ENCODE data around the gene WDR90.

WDR90 gene

GRCh38 chr16:631808-632358, 17.3 kb upstream of the WDR90 start:
- Histone ChIP-seq H3K56ac (ENCODE audit: low read length) (no peak overlapping the region), H3K36me3 (ENCODE audit: control insufficient read depth, insufficient read depth, low read length) (no peaks in the 10 kb centered on the region), H3K4ac (ENCODE audit: low read depth, low read length) (no peak overlapping the region), H3K4me3 (ENCODE audit: low read length) (no peak overlapping the region), H4K8ac (ENCODE audit: low read depth, low read length) (no peak overlapping the region), H4K5ac (ENCODE audit: low read length) (no peak overlapping the region), H3K27ac (ENCODE audit: low read depth, low read length) (no peak overlapping the region), H2BK5ac (ENCODE audit: low read length) (no peak overlapping the region), H3K79me1 (ENCODE audit: low read length) (peaks cover 2% of the 10 kb centered on the region), H2BK120ac (ENCODE audit: low read depth, low read length) (no peak overlapping the region), H3K4me2 (ENCODE audit: low read length) (no peak overlapping the region), H3K27me3 (ENCODE audit: insufficient read depth, low read length, poor library complexity) (no peaks in the 10 kb centered on the region), H3K18ac (ENCODE audit: low read length) (no peak overlapping the region), H3K9ac (ENCODE audit: low read length) (no peak overlapping the region), H3K4me1 (ENCODE audit: control insufficient read depth, low read depth, low read length) (peaks cover 6% of the 10 kb centered on the region), H3K23ac (ENCODE audit: low read length) (no peak overlapping the region), H2AK5ac (ENCODE audit: low read length) (no peak overlapping the region), H3K79me2 (ENCODE audit: control insufficient read depth, insufficient read depth, low read length) (no peaks in the 10 kb centered on the region), H2BK15ac (replicated peaks; ENCODE audit: low read depth) (no peak overlapping the region)
- DNase-seq: no peak
- WGBS (ENCODE audit: extremely low coverage, insufficient coverage, low lambda C conversion rate): no CpG with 5 or more reads among the region's 9 CpGs

- no peaks in the 10 kb centered on the region for H3K27me3 ChIP-seq (ENCODE audit: insufficient read depth, low read length, poor library complexity)
- H3K4ac ChIP-seq (ENCODE audit: low read depth, low read length): no peak overlapping the region
- H4K8ac ChIP-seq (ENCODE audit: low read depth, low read length): no peak overlapping the region
- peaks cover 8% of the 10 kb centered on the region for H3K4me1 ChIP-seq (ENCODE audit: control insufficient read depth, low read depth, low read length)
- no peak overlapping the region for H4K5ac ChIP-seq (ENCODE audit: low read length)
- no peak overlapping the region for H3K23ac ChIP-seq (ENCODE audit: low read length)
- no peak overlapping the region for H3K4me2 ChIP-seq (ENCODE audit: low read length)
- no peak overlapping the region for H3K56ac ChIP-seq (ENCODE audit: low read length)
- H2BK120ac ChIP-seq (ENCODE audit: low read depth, low read length): no peak overlapping the region
- no peak overlapping the region for H3K9ac ChIP-seq (ENCODE audit: low read length)
- no peaks in the 10 kb centered on the region for H3K36me3 ChIP-seq (ENCODE audit: control insufficient read depth, insufficient read depth, low read length)
- H3K79me1 ChIP-seq (ENCODE audit: low read length): peaks cover 2% of the 10 kb centered on the region
- H3K79me2 ChIP-seq (ENCODE audit: control insufficient read depth, insufficient read depth, low read length): no peaks in the 10 kb centered on the region
- H3K27ac ChIP-seq (ENCODE audit: low read depth, low read length): no peak overlapping the region
- no peak overlapping the region for H2BK15ac ChIP-seq (replicated peaks; ENCODE audit: low read depth)
- no peak overlapping the region for H2BK5ac ChIP-seq (ENCODE audit: low read length)
- no peak overlapping the region for H2AK5ac ChIP-seq (ENCODE audit: low read length)
- no peak for DNase-seq
- WGBS (ENCODE audit: extremely low coverage, insufficient coverage, low lambda C conversion rate): no CpG with 5 or more reads among the region's 67 CpGs
- no peak overlapping the region for H3K4me3 ChIP-seq (ENCODE audit: low read length)
- no peak overlapping the region for H3K18ac ChIP-seq (ENCODE audit: low read length)
These were observed 16.5 kb upstream of the WDR90 start for GRCh38 chr16:632486-633335.

GRCh38 chr16:633336-634050, 15.7 kb upstream of the WDR90 start:
- H3K27me3 ChIP-seq (ENCODE audit: insufficient read depth, low read length, poor library complexity): no peaks in the 10 kb centered on the region
- no peak overlapping the region for H3K23ac ChIP-seq (ENCODE audit: low read length)
- DNase-seq: no peak
- H3K4ac ChIP-seq (ENCODE audit: low read depth, low read length): no peak overlapping the region
- no peak overlapping the region for H2BK120ac ChIP-seq (ENCODE audit: low read depth, low read length)
- H3K9ac ChIP-seq (ENCODE audit: low read length): no peak overlapping the region
- no peak overlapping the region for H4K5ac ChIP-seq (ENCODE audit: low read length)
- peaks cover 2% of the 10 kb centered on the region for H3K79me1 ChIP-seq (ENCODE audit: low read length)
- peaks cover 9% of the 10 kb centered on the region for H3K4me1 ChIP-seq (ENCODE audit: control insufficient read depth, low read depth, low read length)
- H3K36me3 ChIP-seq (ENCODE audit: control insufficient read depth, insufficient read depth, low read length): no peaks in the 10 kb centered on the region
- no peak overlapping the region for H3K18ac ChIP-seq (ENCODE audit: low read length)
- H2AK5ac ChIP-seq (ENCODE audit: low read length): no peak overlapping the region
- no peak overlapping the region for H2BK5ac ChIP-seq (ENCODE audit: low read length)
- H3K56ac ChIP-seq (ENCODE audit: low read length): no peak overlapping the region
- H3K27ac ChIP-seq (ENCODE audit: low read depth, low read length): no peak overlapping the region
- H4K8ac ChIP-seq (ENCODE audit: low read depth, low read length): no peak overlapping the region
- no peaks in the 10 kb centered on the region for H3K79me2 ChIP-seq (ENCODE audit: control insufficient read depth, insufficient read depth, low read length)
- WGBS (ENCODE audit: extremely low coverage, insufficient coverage, low lambda C conversion rate): no CpG with 5 or more reads among the region's 74 CpGs
- H2BK15ac ChIP-seq (replicated peaks; ENCODE audit: low read depth): no peak overlapping the region
- H3K4me2 ChIP-seq (ENCODE audit: low read length): no peak overlapping the region
- H3K4me3 ChIP-seq (ENCODE audit: low read length): no peak overlapping the region

- DNase-seq: no peak
- no peaks in the 10 kb centered on the region for H3K27me3 ChIP-seq (ENCODE audit: insufficient read depth, low read length, poor library complexity)
- no peaks in the 10 kb centered on the region for H3K36me3 ChIP-seq (ENCODE audit: control insufficient read depth, insufficient read depth, low read length)
- H3K79me2 ChIP-seq (ENCODE audit: control insufficient read depth, insufficient read depth, low read length): no peaks in the 10 kb centered on the region
- no peak overlapping the region for H3K4ac ChIP-seq (ENCODE audit: low read depth, low read length)
- H2AK5ac ChIP-seq (ENCODE audit: low read length): no peak overlapping the region
- H3K9ac ChIP-seq (ENCODE audit: low read length): no peak overlapping the region
- H2BK15ac ChIP-seq (replicated peaks; ENCODE audit: low read depth): no peak overlapping the region
- H4K5ac ChIP-seq (ENCODE audit: low read length): no peak overlapping the region
- no peak overlapping the region for H3K27ac ChIP-seq (ENCODE audit: low read depth, low read length)
- H4K8ac ChIP-seq (ENCODE audit: low read depth, low read length): no peak overlapping the region
- no peak overlapping the region for H3K4me3 ChIP-seq (ENCODE audit: low read length)
- no peak overlapping the region for H3K56ac ChIP-seq (ENCODE audit: low read length)
- H2BK5ac ChIP-seq (ENCODE audit: low read length): no peak overlapping the region
- H2BK120ac ChIP-seq (ENCODE audit: low read depth, low read length): no peak overlapping the region
- no peak overlapping the region for H3K23ac ChIP-seq (ENCODE audit: low read length)
- no peak overlapping the region for H3K18ac ChIP-seq (ENCODE audit: low read length)
- peaks cover 9% of the 10 kb centered on the region for H3K4me1 ChIP-seq (ENCODE audit: control insufficient read depth, low read depth, low read length)
- H3K79me1 ChIP-seq (ENCODE audit: low read length): peaks cover 2% of the 10 kb centered on the region
- WGBS (ENCODE audit: extremely low coverage, insufficient coverage, low lambda C conversion rate): no CpG with 5 or more reads among the region's 22 CpGs
- no peak overlapping the region for H3K4me2 ChIP-seq (ENCODE audit: low read length)
These were observed 15.0 kb upstream of the WDR90 start for GRCh38 chr16:634051-634670.

GRCh38 chr16:634996-635395, 14.2 kb upstream of the WDR90 start:
- no peak overlapping the region for H3K23ac ChIP-seq (ENCODE audit: low read length)
- WGBS (ENCODE audit: extremely low coverage, insufficient coverage, low lambda C conversion rate): no CpG with 5 or more reads among the region's 7 CpGs
- no peak overlapping the region for H4K8ac ChIP-seq (ENCODE audit: low read depth, low read length)
- no peak overlapping the region for H3K27ac ChIP-seq (ENCODE audit: low read depth, low read length)
- peak overlapping the region; percentile 99 for H3K56ac ChIP-seq (ENCODE audit: low read length)
- no peak overlapping the region for H3K4me2 ChIP-seq (ENCODE audit: low read length)
- H3K36me3 ChIP-seq (ENCODE audit: control insufficient read depth, insufficient read depth, low read length): no peaks in the 10 kb centered on the region
- H3K4me3 ChIP-seq (ENCODE audit: low read length): no peak overlapping the region
- no peaks in the 10 kb centered on the region for H3K27me3 ChIP-seq (ENCODE audit: insufficient read depth, low read length, poor library complexity)
- no peak overlapping the region for H2BK120ac ChIP-seq (ENCODE audit: low read depth, low read length)
- no peak overlapping the region for H2BK15ac ChIP-seq (replicated peaks; ENCODE audit: low read depth)
- peaks cover 2% of the 10 kb centered on the region for H3K79me1 ChIP-seq (ENCODE audit: low read length)
- H3K4ac ChIP-seq (ENCODE audit: low read depth, low read length): no peak overlapping the region
- H4K5ac ChIP-seq (ENCODE audit: low read length): no peak overlapping the region
- peaks cover 8% of the 10 kb centered on the region for H3K4me1 ChIP-seq (ENCODE audit: control insufficient read depth, low read depth, low read length)
- no peak overlapping the region for H3K9ac ChIP-seq (ENCODE audit: low read length)
- no peak overlapping the region for H3K18ac ChIP-seq (ENCODE audit: low read length)
- DNase-seq: no peak
- H3K79me2 ChIP-seq (ENCODE audit: control insufficient read depth, insufficient read depth, low read length): no peaks in the 10 kb centered on the region
- H2AK5ac ChIP-seq (ENCODE audit: low read length): no peak overlapping the region
- no peak overlapping the region for H2BK5ac ChIP-seq (ENCODE audit: low read length)

All from mesendoderm (in vitro differentiated cells).